ENCODE data around the gene DOCK2.

GRCh38 chr5:169682026-169682425, 45.0 kb downstream of the DOCK2 start:
- TF ChIP-seq BRCA1 (IDR thresholded peaks at IDR 0.05) = no peak
- no peak for TF ChIP-seq BRCA1 (CRISPR knock-in tag; IDR thresholded peaks at IDR 0.05)
- TF ChIP-seq ZNF586 (CRISPR knock-in tag; conservative IDR thresholded peaks at IDR 0.05) = no peak
- TF ChIP-seq CTCF (IDR thresholded peaks at IDR 0.05 in 2 of 3, conservative IDR thresholded peaks at IDR 0.05 in 1 of 3; ENCODE audit: insufficient read depth in 2 of 3, low read depth in 1 of 3, low read length in 3 of 3) = no peak
- TF ChIP-seq CHD7 (IDR thresholded peaks at IDR 0.05; ENCODE audit: low read depth, low read length) = no peak
- no peak for TF ChIP-seq PATZ1 (CRISPR knock-in tag; IDR thresholded peaks at IDR 0.05; ENCODE audit: borderline replicate concordance)
- no peak for TF ChIP-seq USF2 (CRISPR knock-in tag; IDR thresholded peaks at IDR 0.05)
- TF ChIP-seq NBN (IDR thresholded peaks at IDR 0.05; ENCODE audit: low read depth) = no peak
- no peak for TF ChIP-seq RFX1 (IDR thresholded peaks at IDR 0.05)
- TF ChIP-seq TRIM25 (IDR thresholded peaks at IDR 0.05; ENCODE audit: borderline replicate concordance) = no peak
- no peak for TF ChIP-seq EZH2 (IDR thresholded peaks at IDR 0.05; ENCODE audit: borderline replicate concordance, low read depth, low read length)
- no peak for TF ChIP-seq SNAPC5 (CRISPR knock-in tag; IDR thresholded peaks at IDR 0.05)

Measured in K562 (cell line).